H1 (cell line): ENCODE measurements around the gene CNIH1. TPM values are rescaled to one million over a fixed set of nuclear protein-coding genes. Genes with fewer than 3 reads are reported as not detected.

ENCODE experiments used
- ATF2 ChIP-seq: IDR thresholded peaks from 2 replicates; pipeline ENCODE4 v1.6.1; 2012; ENCODE audit warnings: low read length, inconsistent platforms
- EGR1 ChIP-seq: IDR thresholded peaks from 2 replicates; pipeline ENCODE4 v1.6.1; 2011; ENCODE audit warnings: low read depth, low read length, borderline replicate concordance
- KDM5A ChIP-seq: fragments of 200-600 bp; IDR thresholded peaks from 2 replicates; pipeline ENCODE4 v1.7.1; 2012; ENCODE audit warnings: mild to moderate bottlenecking, low read length, inconsistent platforms, mixed read lengths
- TAF7 ChIP-seq: optimal IDR thresholded peaks from 2 replicates; pipeline ENCODE3; 2011; ENCODE audit warnings: low read depth, mild to moderate bottlenecking, inconsistent platforms, low read length, moderate library complexity, borderline replicate concordance
- polyA plus RNA-seq, 7 experiments: library from polyadenylated mRNA; depleted of rRNA in 3 of 7; stranded (reverse) in 5 of 7; unstranded in 2 of 7; fragments of >200 nt in 5 of 7; fragments of 200-250 nt in 2 of 7; gene quantifications; 1 replicate in 5 of 7; 2 replicates in 1 of 7; 4 replicates in 1 of 7; pipeline versions ENCODE4 v1.2.1 to v1.2.3, GENCODE V29; 2011 to 2013; ENCODE audit warnings: missing spikeins in 2 of 7, mixed read lengths in 2 of 7
- total RNA-seq: library from RNA; stranded (reverse); fragmentation: NEBNext Ultra II Directional; extraction: Animal tissue kit (Norgen Biotek cat#: 25700); gene quantifications from 2 replicates; pipeline ENCODE4 v1.2.1, GENCODE V29; 2021

CNIH1 gene
- total and polyA plus RNA-seq, 2 of the 8 experiments (the other 6 are each of a cell fraction or from before 2014, with no cell fraction given) = 119 to 333 TPM

GRCh38 chr14:54396493-54397335, 44.5 kb downstream of the CNIH1 start, which contains the start of gene CDKN3 (continued):
- no peak for TF ChIP-seq ATF2
- TF ChIP-seq TAF7 = peak; percentile 52
- TF ChIP-seq KDM5A = no peak
- TF ChIP-seq EGR1 = no peak
- TF ChIP-seq, all 59 proteins: peak for 19
